ENCODE results near the gene COL9A3.

The COL9A3 gene

DNA sequence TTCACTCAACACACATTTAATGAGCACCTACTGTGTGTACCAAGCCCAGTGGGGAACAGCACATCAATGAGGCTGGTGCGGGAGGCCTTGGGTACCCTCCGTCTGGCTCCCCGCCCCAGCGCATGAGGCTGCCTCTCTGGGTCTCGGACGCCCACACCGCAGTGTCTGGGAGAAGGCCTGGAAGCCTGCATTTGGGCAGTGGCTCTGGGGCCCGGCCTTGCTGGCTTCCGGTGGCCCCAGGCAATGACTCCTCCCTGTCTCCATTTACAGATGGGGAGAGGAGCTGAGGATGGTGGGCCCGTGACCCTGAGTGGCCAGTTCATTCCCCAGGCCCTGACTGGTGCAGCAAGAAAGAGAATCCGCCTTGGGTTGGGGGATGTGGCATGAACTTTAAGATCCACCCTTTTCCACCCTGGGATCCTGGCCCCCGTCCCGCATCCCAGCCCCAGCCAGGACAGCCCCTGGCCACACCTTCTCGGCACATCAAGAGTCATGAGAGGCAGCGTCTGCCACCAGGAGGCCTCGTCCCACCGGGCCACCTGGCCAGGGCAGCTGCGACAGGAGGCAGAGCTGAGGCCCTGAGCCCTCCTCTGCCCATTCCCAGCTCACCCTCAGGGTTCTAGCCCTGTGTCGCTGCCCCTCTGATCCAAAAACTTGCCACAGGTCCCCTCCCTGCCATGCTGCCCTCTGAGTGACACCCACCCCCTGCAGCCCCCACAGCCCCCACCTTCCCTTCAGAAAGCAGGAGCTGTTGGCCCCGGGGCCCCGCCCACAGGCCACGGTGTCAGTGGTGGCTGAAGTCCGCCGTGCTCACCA lies 38.0 kb upstream of the COL9A3 start:
- DNase-seq, result no peak

DNA sequence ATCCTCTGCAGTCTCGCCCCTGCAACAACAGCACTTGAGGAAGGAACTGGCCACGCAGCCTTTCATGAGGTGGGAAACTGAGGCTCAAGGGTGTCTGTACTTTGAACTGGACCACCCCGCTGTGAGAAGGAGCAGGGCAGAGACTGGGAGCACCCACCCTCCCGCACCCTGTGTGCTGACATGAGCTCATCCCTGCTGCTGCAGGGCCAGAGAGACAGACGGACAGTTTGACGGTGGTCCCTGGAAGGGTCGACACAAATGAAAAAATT lies 37.5 kb upstream of the COL9A3 start:
- no peak for DNase-seq

DNA sequence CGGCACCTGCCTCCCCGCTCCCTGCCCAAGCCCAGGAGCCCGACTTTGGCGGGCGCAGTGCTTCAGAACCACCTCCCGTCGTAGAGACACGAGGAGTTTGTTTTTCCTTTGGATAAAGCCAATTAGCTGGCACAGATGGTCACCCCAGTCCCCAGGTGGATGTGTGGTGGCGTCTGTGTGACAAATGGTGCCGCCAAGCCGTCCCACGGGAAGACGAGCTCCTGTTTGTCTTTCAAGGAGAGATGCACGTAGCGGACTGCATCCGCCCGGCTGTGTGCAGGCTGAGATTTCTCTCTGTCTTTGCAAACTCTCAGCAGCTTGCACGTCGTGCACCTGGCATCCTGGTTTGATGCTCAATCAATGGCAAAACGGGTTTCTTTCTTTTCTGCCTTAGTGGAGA lies 36.6 kb upstream of the COL9A3 start:
- DNase-seq, result no peak

DNA sequence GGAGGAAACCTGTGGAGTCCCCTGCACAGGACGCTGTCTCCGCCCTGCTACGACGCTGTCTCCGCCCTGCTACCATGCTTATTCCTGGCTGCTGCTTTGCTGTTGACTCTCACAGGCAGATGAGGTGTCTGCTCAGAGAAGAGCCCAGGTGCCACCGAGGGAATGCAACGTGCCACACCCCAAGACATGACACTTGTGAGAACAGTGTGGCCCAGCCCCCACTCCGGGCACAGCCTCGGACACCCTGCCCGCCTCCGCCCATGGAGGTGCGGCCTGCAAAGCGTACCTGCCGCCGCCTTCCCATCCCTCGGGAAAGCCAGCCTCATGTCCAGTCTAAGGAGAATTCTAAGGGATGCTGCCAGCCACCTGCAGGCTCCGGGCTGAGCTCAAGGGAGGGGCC lies 36.2 kb upstream of the COL9A3 start:
- DNase-seq, result no peak

DNA sequence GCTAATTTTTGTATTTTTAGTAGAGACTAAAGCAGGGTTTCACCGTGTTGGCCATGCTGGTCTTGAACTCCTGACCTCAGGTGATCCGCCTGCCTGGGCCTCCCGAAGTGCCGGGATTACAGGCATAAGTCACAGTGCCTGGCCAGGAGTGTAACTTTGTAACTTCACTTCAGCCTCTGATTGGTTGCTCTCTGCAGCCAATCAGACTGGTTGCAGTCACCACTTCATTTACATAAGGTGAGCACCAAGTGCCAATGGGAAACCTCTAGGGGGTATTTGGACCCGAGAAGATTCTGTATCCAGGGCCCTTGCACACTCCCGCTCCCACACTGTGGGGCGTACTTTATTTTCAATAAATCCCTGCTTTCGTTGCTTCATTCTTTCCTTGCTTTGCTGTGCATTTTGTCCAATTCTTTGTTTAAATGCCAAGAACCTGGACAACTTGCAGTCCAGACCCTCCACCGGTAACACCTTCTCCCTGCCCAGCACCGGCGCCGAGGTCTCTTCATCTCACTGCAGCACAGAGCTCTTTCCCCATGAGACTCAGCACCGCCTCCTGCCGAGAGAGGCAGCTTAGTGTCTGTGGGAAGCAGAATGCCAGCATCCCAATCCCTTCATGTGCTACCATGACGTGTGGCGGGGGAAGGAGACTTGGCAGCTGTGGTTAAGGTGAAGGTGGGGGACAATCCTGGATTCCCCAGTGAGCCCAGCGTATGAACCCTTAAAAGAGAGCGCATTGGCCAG lies 34.5 kb upstream of the COL9A3 start:
- no peak for DNase-seq

DNA sequence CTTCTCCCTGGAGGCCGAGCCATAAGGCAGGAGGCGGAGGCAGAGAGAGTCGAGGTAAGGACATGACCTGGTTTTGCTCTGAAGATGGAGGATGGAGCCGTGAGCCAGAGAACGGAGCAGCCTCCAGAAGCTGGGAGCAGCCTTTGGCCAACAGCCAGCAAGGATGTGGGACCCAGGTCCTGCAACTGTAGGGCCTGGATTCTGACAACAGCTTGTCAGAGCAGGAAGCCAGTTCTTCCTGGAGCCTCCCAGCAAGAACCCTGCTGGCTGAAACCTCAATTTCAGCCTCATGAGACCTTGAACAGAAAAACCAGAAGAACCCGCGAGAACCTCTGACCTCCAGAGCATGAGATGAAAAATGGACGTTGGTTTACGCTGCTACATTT lies 34.0 kb upstream of the COL9A3 start:
- no peak for DNase-seq

DNA sequence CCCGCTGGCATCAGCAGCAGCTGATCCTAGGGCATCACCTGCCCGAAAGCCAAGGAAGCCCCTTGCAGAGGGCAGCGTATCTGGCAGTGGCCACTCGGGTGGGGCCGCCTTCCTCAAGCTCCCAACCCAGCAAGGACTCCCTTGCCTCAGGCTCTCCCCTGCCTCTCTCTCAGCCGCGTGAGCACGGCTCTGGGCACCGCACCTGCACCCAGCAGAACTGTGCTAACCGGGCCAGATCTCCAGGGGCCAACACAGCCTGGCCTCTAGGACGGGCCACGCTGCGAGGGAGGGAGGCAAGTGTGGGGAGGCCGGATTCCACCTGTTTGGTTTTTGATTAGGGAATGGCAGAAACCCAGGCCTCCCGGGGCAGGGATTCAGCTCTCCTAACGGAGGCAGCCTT lies 32.4 kb upstream of the COL9A3 start:
- no peak for DNase-seq

DNA sequence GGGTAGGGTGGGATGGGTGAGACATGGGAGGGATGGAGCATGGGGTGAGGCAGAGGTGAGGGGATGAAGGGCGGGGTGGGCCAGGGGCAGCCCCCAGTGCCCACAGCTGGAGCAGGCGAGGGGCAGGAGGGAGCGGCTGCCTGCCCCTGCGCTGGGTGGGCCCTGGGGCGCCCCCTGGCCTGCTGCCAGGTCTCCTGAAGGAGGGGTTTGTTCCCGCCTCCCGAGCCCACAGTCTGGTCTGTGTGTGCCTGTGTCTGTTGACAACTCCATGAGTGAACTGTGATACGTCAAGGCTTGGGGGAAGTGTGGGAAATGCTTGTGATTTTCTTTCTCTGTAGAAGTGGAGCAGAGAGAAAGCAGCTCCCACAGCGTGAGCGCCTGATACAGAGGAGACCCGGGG lies 31.5 kb upstream of the COL9A3 start:
- DNase-seq, result no peak

DNA sequence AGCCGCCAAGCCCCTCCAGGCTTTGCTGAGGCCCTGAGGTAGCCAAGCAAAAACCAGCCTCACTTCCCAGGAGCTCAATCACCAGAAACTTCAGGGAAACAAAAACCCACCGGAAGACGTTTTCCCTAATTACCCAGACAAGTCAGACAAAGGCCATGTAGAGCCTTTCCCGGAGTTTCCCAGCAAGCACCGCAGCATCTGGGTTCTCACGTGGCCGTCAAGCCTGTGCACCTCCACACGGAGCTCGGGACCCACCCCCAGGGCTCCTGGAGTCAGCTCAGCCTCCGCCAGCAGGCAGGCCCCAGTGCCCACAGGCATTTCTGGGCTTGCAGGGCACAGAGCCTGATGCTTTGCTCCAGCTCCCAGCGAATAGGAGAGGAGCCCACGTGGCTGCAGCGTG lies 30.7 kb upstream of the COL9A3 start:
- DNase-seq, result no peak

DNA sequence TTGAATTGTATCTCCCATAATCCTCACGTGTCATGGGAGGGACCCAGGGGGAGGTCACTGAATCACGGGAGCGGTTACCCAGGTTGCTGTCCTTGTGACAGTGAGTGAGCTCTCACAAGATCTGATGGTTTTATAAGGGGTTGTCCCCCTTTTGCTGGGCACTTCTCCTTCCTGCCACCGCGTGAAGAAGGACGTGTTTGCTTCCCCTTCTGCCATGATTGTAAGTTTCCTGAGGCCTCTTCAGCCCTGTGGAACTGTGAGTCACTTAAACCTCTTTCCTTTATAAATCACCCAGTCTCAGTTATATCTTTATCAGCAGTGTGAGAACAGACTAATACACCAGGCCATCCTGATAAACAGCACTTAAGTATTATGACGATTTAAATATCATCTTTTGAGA lies 29.5 kb upstream of the COL9A3 start:
- peak; percentile 13 for DNase-seq

DNA sequence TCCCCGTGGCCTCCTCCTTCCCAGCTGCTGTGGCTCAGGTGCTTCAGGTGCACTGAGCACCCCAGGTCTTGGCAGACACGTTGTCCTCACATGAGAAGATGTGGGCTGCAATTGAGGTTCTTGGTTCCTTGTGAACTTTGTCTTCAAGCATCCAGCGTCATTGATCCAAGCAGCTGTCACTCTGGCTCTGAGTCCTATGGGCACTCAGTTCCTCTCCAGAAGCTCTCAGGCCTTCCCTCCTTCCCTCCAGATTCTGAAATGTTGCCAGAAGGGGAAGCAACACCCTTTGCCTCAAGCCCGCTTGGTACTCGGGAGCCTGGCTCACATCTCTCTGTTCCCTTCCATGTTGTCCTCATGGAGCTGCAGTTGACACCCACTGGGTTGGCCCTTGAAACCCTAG lies 29.0 kb upstream of the COL9A3 start:
- no peak for DNase-seq

DNA sequence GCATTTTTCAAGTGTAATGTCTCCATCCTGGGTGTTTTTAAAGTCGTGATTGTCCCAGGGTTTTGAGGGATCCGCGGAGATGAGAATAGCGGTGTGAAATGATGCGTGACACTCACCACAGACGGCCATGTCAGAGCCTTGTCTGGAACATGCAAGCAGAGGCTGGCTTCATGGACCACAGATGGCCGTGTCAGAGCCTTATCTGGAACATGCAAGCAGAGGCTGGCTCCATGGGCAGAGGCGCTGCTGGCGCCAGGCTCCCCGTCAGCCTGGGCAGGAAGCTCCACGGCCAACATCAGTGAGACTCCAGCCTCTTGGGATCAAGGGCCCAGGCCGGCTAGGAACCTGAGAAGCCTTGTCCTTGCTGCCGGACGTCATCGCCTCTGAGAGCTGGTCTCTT lies 28.2 kb upstream of the COL9A3 start:
- DNase-seq, result no peak

DNA sequence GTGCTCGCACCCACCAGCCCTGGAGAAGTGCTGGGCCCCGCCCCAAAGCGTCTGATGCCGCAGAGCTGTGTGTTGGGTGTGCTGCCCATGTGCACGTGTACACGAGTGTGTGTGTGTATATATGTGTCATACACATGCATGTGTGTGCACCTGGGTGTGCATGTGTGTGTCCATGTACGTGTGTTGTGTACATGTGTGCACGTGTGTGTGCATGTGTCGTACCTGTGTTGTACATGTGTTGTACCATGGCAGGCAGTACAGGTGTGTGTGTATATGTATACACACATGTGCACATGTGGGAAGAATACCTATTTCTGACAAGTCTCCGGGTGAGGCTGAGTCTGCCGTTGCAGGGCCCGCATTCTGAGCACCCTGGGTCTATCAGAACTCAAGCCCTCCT lies 26.8 kb upstream of the COL9A3 start:
- DNase-seq, result no peak

DNA sequence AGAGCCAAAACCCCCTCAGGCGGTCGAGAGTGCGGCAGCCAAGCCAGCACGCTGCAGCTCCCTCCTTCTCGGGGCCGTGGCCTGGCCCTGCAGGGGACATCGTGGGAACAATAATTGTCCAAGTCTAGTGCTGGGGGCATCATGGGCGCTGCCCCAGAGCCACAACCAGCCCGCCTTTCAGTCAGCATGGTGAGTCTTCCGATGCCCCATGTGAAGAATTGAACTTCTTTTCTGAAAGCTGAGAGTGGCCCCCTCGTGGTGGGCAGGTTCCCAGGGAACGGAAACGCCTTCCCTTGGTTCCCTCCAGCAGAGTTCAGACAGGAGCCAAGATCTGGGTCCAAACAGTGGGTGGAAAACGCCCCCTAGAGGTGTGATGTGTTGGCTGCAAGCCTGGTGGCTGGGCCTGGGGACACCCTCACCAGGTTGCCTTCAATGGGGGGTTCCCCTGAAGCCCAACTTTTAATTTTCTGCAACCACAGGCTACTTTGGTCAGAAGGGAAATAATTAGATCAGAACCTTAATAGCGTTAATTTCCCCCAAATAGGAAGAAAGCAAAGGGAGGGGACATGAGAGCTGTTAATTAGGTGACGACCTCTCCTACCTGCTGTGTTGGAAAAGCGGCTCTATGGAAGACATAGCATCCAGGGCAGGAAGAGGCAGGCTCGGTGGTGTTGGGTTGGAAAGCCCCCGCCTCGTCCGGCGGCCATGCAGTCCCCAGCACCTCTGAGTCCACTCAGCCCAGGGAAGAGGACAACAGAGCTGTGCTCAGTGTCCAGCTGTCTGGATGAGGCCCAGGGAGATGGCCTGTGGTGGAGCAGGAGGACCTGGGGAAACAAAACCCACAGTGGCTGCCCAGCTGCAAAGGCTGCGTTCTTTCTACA lies 25.3 kb upstream of the COL9A3 start:
- peak; percentile 93 for DNase-seq

DNA sequence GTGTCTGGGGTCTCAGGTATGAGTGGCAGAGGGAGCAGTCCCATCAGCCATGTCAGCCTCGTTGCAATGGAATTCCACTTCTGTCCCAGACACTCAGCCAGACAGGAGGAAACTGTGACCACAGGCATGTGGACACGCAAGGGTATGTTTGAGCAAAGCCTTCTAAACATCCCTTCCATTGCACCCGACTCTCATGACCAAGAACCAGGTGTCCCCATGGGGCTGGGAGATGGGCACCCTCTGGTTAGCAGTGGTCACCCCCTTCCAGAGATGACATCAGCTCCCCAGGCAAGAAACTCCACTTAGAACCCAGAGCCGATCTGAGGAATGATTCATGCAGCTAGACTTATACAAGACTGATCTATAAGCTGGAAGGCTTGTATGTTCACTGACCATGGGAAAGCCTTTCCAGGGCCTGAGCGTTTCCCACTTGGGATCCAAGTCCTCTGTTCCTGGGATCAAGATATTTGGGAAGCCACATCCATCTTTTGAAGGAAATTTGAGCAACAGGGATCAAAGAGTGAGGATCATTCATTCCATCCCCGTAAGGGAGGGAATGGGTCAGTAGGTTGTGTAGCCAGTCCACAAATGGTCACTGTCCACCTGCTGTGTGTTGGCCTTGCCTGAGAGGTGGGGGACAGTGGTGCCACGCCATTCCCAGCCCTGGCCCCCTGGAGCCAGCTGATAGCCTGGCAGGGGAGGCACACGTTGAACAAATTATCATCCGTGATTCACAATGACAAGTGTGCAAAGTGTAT lies 24.5 kb upstream of the COL9A3 start:
- DNase-seq, result no peak

DNA sequence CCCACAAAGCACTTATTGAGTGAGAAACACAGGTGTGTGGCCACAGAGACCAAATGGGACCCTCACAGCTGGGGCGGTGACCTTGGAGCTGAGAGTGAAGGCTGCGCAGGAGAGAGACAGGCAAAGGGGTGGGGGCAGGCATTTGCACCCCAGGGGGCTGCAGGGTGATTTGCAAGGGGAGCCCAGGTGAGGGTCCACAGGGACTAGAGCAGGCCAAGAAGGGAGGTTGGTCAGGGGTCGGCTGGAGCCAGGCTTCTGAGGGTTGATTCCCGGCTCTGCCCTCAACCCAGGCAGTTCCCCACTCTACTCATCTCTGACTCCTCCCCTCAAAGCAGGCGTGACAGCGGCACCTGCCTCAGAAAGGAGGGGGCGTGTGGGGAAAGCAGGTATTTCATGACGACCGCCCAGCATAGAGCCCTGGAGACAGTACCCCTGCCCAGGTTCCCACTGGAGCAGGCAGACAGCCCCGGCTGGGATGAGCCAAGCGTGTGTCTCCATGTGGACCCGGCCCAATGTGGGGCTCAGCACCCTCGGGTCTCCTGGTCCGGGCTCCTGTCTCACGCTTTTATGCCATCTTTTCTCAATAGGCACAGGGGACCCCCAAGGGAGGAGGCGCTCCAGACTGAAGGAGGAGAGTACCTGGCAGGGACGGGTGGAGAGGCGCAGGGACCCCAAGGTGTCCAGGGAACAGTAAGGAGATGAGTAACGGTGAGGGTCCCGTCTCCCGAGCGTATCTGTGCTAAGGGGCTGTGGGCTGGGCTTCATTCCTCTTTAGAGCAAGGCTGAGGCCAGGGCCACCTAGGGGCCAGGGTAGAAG lies 23.7 kb upstream of the COL9A3 start:
- no peak for DNase-seq

DNA sequence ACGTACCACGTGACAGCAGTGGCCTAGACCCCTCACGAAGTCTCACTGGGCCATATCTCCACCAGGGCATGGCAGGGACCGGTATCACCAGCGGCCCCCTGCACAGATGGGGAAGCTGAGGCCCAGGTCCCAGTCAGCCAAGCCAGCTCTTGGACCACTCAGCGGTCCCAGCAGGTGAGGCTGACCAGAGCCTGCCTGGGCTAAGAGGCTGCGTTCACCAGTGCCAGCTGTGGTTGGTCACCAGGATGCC lies 23.2 kb upstream of the COL9A3 start:
- no peak for DNase-seq

DNA sequence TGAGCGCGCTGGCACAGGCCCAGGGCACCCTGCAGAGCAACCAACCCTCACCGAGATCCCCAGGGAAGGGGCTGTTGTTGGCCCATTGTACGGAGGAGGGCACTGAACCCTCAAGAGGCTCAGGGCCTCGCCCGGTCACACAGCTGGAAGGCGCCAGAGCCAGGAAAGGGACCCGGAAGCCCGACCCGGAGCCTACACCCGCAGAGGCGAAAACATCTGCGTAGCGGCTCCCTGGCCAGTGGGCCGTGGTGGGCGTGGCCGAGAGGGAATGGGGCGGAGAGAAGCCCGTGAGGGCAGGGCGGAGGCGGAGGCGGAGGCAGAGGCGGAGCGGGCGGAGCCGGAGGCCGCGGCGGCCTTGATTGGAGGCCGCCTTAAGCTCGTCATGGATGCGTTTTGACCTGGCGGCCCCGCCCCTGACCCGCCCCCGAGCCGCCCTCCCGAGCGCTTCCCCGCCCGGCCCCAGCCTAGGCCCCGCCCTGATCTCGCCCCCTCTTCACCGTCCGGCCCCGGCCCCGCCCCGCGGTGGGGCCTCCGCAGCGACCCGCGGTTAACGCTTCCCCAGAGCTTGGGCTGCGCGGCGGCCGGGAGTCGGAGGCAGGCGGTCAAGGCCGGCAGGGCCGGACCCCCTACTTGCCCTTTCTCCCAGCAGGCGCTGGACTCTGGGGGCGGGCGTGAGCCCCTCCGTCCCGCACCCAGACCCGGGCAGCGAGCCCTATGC lies 22.7 kb upstream of the COL9A3 start:
- DNase-seq, result peak; percentile 98

DNA sequence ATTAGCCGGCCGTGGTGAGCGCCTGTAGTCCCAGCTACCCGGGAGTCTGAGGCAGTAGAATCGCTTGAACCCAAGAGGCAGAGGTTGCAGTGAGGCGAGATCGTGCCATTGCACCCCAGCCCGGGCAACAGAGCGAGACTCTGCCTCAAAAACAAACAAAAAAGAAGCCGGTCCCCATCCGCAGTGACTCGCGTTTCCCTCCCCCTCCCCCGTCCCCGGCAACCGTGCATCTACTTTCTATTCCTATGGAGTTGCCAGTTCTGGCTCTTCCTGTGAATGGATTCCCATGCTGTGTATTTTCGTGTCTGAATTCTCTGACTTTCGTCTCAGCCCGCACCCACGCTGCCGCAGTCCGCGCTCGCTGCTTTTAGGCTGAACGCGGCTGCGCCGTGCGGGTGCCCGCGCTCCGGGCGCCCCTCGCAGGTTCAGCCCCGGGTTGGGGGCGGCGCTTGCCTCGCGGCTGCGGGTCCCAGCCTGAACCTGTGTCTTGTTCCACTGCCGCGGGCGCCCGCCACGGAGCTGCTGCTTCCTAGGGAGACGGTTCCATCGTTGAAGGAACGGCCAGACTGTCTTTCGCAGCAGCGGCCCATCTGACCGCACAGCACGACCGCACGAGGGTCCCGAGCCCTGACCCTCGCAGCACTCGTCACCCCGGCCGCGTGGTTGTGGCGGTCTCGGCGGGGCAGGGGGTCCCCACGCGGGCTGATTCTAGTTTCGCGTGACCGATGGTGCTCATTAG lies 21.7 kb upstream of the COL9A3 start:
- peak; percentile 75 for DNase-seq

DNA sequence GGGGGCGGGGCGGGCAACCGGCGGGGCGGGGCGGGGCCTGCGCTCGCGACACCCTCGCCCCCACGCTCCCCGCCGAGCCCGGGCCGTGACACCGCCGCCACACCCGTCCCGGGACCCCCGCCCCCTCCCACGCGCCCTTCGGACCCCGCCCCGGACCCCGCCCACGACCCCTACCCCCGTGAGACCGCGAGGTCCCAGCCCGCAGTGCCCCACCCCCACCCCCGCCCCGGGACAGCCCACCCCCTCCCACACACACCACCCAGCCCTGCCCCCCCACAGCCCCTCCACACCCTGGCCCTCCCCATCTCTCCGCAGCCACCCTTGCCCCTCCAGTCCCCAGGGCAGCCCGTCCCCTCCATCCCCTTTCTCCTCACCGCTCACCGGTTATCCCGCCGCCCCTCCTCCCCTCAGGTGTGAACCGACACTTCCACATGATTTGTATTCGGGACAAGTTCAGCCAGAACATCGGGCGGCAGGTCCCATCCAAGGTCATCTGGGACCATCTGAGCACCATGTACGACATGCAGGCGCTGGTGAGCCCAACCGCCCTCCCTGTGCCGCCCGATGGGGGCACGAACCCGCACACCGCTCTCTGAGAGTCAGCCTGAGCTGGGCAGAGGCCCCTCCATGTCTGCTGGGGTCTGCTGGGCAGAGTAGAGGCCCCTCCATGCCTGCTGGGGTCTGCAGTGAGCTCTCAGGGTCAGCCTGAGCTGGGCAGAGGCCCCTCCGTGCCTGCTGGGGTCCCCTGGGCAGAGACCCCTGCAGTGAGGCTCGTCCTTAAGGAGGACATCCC lies 20.0 kb upstream of the COL9A3 start:
- no peak for DNase-seq

Data from OCI-M1 (cell line).